H9 (cell line): ENCODE measurements around the gene ANKS3. TPM values are rescaled to one million over a fixed set of nuclear protein-coding genes. Genes with fewer than 3 reads are reported as not detected.

Experiments
- DNase-seq: peaks from one replicate; pipeline ENCODE4 v3.0.0-alpha.2; 2017
- H2AFZ ChIP-seq: one replicate; pipeline ENCODE4 v1.6.1; 2013; ENCODE audit warnings: mild to moderate bottlenecking, low read length, control low read depth, moderate library complexity
- H2AK5ac ChIP-seq: 2 replicates; pipeline ENCODE4 v1.6.1; 2013; ENCODE audit warnings: low read length, control low read depth, mixed read lengths; ENCODE audit not compliant: insufficient read length
- H2BK120ac ChIP-seq: one replicate; pipeline ENCODE4 v1.6.1; 2013; ENCODE audit warnings: low read depth, mild to moderate bottlenecking, low read length, control low read depth, inconsistent platforms; ENCODE audit not compliant: poor library complexity, severe bottlenecking
- H2BK12ac ChIP-seq: 2 replicates; pipeline ENCODE4 v1.6.1; 2013; ENCODE audit warnings: low read length, control low read depth, mixed read lengths, low read depth; ENCODE audit not compliant: insufficient read length
- H2BK15ac ChIP-seq: 2 replicates; pipeline ENCODE4 v1.6.1; 2013; ENCODE audit warnings: low read depth, low read length, control low read depth
- H2BK20ac ChIP-seq: one replicate; pipeline ENCODE4 v1.6.1; 2013; ENCODE audit warnings: low read depth, mild to moderate bottlenecking, low read length, control low read depth, inconsistent platforms; ENCODE audit not compliant: poor library complexity, severe bottlenecking
- H2BK5ac ChIP-seq: 2 replicates; pipeline ENCODE4 v1.6.1; 2013; ENCODE audit warnings: low read length, control low read depth, mixed read lengths; ENCODE audit not compliant: insufficient read length
- H3K14ac ChIP-seq: 2 replicates; pipeline ENCODE4 v1.6.1; 2013; ENCODE audit warnings: low read length, control low read depth; ENCODE audit not compliant: insufficient read depth
- H3K18ac ChIP-seq: 2 replicates; pipeline ENCODE4 v1.6.1; 2013; ENCODE audit warnings: low read depth, mild to moderate bottlenecking, mixed read lengths, low read length, control low read depth; ENCODE audit not compliant: insufficient read length
- H3K23ac ChIP-seq: 2 replicates; pipeline ENCODE4 v1.6.1; 2013; ENCODE audit warnings: low read length, control low read depth, mixed read lengths, low read depth; ENCODE audit not compliant: insufficient read length
- H3K23me2 ChIP-seq: 2 replicates; pipeline ENCODE4 v1.6.1; 2013; ENCODE audit warnings: low read depth, mild to moderate bottlenecking, mixed read lengths, low read length, control low read depth; ENCODE audit not compliant: insufficient read length, poor library complexity, severe bottlenecking
- H3K27ac ChIP-seq: 2 replicates; pipeline ENCODE4 v1.5.1; 2013; ENCODE audit warnings: low read length, control low read depth, mixed read lengths, low read depth; ENCODE audit not compliant: insufficient read length
- H3K27me3 ChIP-seq: 2 replicates; pipeline ENCODE4 v1.6.1; 2013; ENCODE audit warnings: low read length, control low read depth, inconsistent platforms; ENCODE audit not compliant: insufficient read depth
- H3K4ac ChIP-seq: 2 replicates; pipeline ENCODE4 v1.6.1; 2013; ENCODE audit warnings: low read depth, mild to moderate bottlenecking, control low read depth, inconsistent platforms, low read length, moderate library complexity
- H3K4me1 ChIP-seq: 2 replicates; pipeline ENCODE4 v1.6.1; 2013; ENCODE audit warnings: low read length, control low read depth, inconsistent platforms; ENCODE audit not compliant: insufficient read depth
- H3K4me2 ChIP-seq: 2 replicates; pipeline ENCODE4 v1.6.1; 2013; ENCODE audit warnings: low read length, control low read depth, mixed read lengths; ENCODE audit not compliant: insufficient read length, insufficient read depth
- H3K56ac ChIP-seq: 2 replicates; pipeline ENCODE4 v1.6.1; 2013; ENCODE audit warnings: low read depth, mild to moderate bottlenecking, mixed read lengths, low read length, control low read depth; ENCODE audit not compliant: insufficient read length
- H3K79me1 ChIP-seq: 2 replicates; pipeline ENCODE4 v1.6.1; 2013; ENCODE audit warnings: low read depth, mild to moderate bottlenecking, moderate library complexity, low read length, control low read depth, inconsistent platforms; ENCODE audit not compliant: insufficient read depth, poor library complexity, severe bottlenecking
- H3K79me2 ChIP-seq: 2 replicates; pipeline ENCODE4 v1.6.1; 2013; ENCODE audit warnings: low read length, control low read depth, inconsistent platforms; ENCODE audit not compliant: insufficient read depth
- H3K9ac ChIP-seq: 2 replicates; pipeline ENCODE4 v1.6.1; 2013; ENCODE audit warnings: low read length, control low read depth, mixed read lengths; ENCODE audit not compliant: insufficient read length; ENCODE audit errors: extremely low read depth
- H3K9me3 ChIP-seq: one replicate; pipeline ENCODE4 v1.6.1; 2013; ENCODE audit warnings: low read depth, low read length, inconsistent platforms; ENCODE audit not compliant: control insufficient read depth
- H3T11ph ChIP-seq: one replicate; pipeline ENCODE4 v1.6.1; 2013; ENCODE audit warnings: mild to moderate bottlenecking, low read length, control low read depth, inconsistent platforms
- H4K20me1 ChIP-seq: one replicate; pipeline ENCODE4 v1.6.1; 2013; ENCODE audit not compliant: control insufficient read depth, insufficient read length, insufficient read depth
- H4K5ac ChIP-seq: 2 replicates; pipeline ENCODE4 v1.6.1; 2013; ENCODE audit warnings: low read depth, mild to moderate bottlenecking, mixed read lengths, low read length, control low read depth; ENCODE audit not compliant: insufficient read length
- H4K8ac ChIP-seq: replicated peaks from 2 replicates; pipeline ENCODE4 v1.6.1; 2013; ENCODE audit warnings: low read length, control low read depth, mixed read lengths, low read depth; ENCODE audit not compliant: insufficient read length
- H4K91ac ChIP-seq: 2 replicates; pipeline ENCODE4 v1.6.1; 2013; ENCODE audit warnings: low read depth, mild to moderate bottlenecking, moderate library complexity, mixed read lengths, low read length, control low read depth; ENCODE audit not compliant: insufficient read length
- H3K27ac Mint-ChIP-seq, 3 experiments: 2 replicates in 2 of 3; 3 replicates in 1 of 3; pipeline ENCODE4 v1.8.0; 2020 to 2021; ENCODE audit warnings: mixed read lengths in 3 of 3, mild to moderate bottlenecking in 1 of 3, moderate library complexity in 1 of 3
- H3K27me3 Mint-ChIP-seq: 2 replicates; pipeline ENCODE4 v1.8.0; 2021; ENCODE audit warnings: low read depth, mild to moderate bottlenecking, moderate library complexity, mixed read lengths
- H3K36me3 Mint-ChIP-seq, 3 experiments: 2 replicates in 2 of 3; 3 replicates in 1 of 3; pipeline ENCODE4 v1.8.0; 2020 to 2021; ENCODE audit warnings: low read depth in 3 of 3, mixed read lengths in 3 of 3; ENCODE audit not compliant: insufficient read depth in 1 of 3
- H3K4me1 Mint-ChIP-seq, 2 experiments: 2 replicates each; pipeline ENCODE4 v1.8.0; 2020; ENCODE audit warnings: mixed read lengths in 2 of 2
- H3K4me3 Mint-ChIP-seq, 2 experiments: 2 replicates in 1 of 2; 3 replicates in 1 of 2; pipeline ENCODE4 v1.8.0; 2020 to 2021; ENCODE audit warnings: mild to moderate bottlenecking in 2 of 2, mixed read lengths in 2 of 2, moderate library complexity in 1 of 2
- H3K9me3 Mint-ChIP-seq, 2 experiments: 2 replicates in 1 of 2; 3 replicates in 1 of 2; pipeline ENCODE4 v1.8.0; 2020; ENCODE audit warnings: mild to moderate bottlenecking in 2 of 2, mixed read lengths in 2 of 2, moderate library complexity in 1 of 2
- WGBS: extraction: QIAGEN DNeasy Blood & Tissue Kit; methylation state at CpG from one replicate; pipeline ENCODE4 v1.1.7; 2013; ENCODE audit warnings: missing lambda C conversion rate, low lambda C conversion rate, mixed read lengths; ENCODE audit not compliant: insufficient read length; ENCODE audit errors: extremely low coverage; 5-methylcytosine and 5-hydroxymethylcytosine counted together
- total RNA-seq: library from RNA; stranded (reverse); gene quantifications from 2 replicates; pipeline ENCODE4 v1.2.1, GENCODE V29; 2021
- TF ChIP-seq, protein P1 (sequence below): fragments of 200-600 bp; sonication (generic); conservative IDR thresholded peaks from 3 replicates; pipeline ENCODE4 v1.8.0; 2021; ENCODE audit warnings: antibody characterized with exemption, mild to moderate bottlenecking

ANKS3 gene
- total RNA-seq, 1 experiment from 2014 or later, result 32.0 TPM

DNA sequence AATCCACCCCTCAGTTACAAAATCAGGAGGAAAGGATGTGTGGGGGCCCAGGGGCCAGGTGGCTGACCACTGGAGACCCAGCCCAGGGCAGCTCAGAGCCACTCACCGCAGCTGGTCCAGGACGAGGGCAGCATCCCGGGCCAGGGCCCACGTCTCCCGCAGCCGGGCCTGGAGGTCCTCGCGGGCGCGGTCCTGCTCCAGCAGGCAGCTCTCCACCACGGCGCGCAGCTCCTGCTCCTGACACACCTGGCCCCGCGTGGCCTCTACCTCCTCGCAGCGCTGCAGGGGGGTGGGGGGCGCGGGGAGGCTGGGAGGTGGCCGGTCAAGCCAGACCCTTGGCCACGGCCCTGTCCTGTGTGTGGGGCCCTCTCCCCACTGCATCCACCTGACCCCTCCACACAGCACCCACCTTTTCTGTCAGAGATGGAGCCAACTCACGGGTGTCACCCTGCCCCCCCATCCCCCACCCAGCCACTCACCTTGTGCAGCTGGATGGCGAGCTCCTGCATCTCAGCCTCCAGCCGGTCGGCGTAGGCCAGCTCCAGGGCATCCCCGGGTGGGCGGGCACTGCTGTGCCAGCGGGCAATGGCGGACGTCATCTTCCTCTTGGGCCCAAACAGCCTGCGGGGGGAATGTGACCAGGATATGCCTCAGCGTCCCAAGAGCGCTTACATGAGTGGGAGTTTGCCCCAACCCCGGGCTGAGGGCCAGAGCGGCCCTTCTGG lies 35.6 kb downstream of the ANKS3 start:
- H3K4me3 Mint-ChIP-seq, result no peak overlapping the region

More for the DNA sequence above, 35.6 kb downstream of the ANKS3 start:
- H3K9me3 Mint-ChIP-seq, result no peaks in the 10 kb centered on the region
- Histone ChIP-seq H3K9me3 (no peaks in the 10 kb centered on the region), H4K20me1 (no peaks in the 10 kb centered on the region), H3K9ac (no peak overlapping the region), H2BK5ac (no peak overlapping the region), H2AK5ac (no peak overlapping the region), H3K79me2 (no peaks in the 10 kb centered on the region), H3K23ac (no peak overlapping the region), H3K27me3 (no peaks in the 10 kb centered on the region), H2AFZ (no peak overlapping the region), H3K4ac (no peak overlapping the region), H4K8ac (no peak overlapping the region), H3K23me2 (no peaks in the 10 kb centered on the region), H3K27ac (no peak overlapping the region), H3K56ac (no peak overlapping the region), H3T11ph (no peak overlapping the region), H3K14ac (no peak overlapping the region), H4K5ac (no peak overlapping the region), H2BK15ac (no peak overlapping the region), H4K91ac (no peak overlapping the region), H3K79me1 (no peaks in the 10 kb centered on the region), H3K4me1 (no peaks in the 10 kb centered on the region), H2BK20ac (no peak overlapping the region), H3K18ac (no peak overlapping the region), H2BK12ac (no peak overlapping the region), H3K4me2 (no peak overlapping the region), H2BK120ac (no peak overlapping the region)
- TF ChIP-seq, protein P1, sequence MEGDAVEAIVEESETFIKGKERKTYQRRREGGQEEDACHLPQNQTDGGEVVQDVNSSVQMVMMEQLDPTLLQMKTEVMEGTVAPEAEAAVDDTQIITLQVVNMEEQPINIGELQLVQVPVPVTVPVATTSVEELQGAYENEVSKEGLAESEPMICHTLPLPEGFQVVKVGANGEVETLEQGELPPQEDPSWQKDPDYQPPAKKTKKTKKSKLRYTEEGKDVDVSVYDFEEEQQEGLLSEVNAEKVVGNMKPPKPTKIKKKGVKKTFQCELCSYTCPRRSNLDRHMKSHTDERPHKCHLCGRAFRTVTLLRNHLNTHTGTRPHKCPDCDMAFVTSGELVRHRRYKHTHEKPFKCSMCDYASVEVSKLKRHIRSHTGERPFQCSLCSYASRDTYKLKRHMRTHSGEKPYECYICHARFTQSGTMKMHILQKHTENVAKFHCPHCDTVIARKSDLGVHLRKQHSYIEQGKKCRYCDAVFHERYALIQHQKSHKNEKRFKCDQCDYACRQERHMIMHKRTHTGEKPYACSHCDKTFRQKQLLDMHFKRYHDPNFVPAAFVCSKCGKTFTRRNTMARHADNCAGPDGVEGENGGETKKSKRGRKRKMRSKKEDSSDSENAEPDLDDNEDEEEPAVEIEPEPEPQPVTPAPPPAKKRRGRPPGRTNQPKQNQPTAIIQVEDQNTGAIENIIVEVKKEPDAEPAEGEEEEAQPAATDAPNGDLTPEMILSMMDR, result no peak
- no peak overlapping the region for H3K27ac Mint-ChIP-seq
- no peak for DNase-seq
- H3K4me1 Mint-ChIP-seq, result no peaks in the 10 kb centered on the region
- H3K27me3 Mint-ChIP-seq, result no peaks in the 10 kb centered on the region; the same call in 1 of the 2 replicates
- peaks cover 14 to 65% (median 48%) of the 10 kb centered on the region in 3 experiments; a peak in 6 of 7 replicates for H3K36me3 Mint-ChIP-seq
- no CpG with 5 or more reads among the region's 36 CpGs for WGBS
